A673 (cell line): ENCODE data around the gene GRIP1.

Experiments used
- EZH2 ChIP-seq: fragments of 200-600 bp; sonication (generic); IDR thresholded peaks from 2 replicates; pipeline ENCODE4 v1.6.1; 2017; ENCODE audit warnings: borderline replicate concordance, low read depth, mild to moderate bottlenecking, mixed read lengths, antibody characterized with exemption, low read length; ENCODE audit not compliant: poor library complexity, severe bottlenecking
- TF ChIP-seq, protein P1 (sequence below): fragments of 300-800, 200-600 bp; sonication (generic); conservative IDR thresholded peaks from 2 replicates; pipeline ENCODE4 v1.5.1; 2017; ENCODE audit warnings: low read depth, mild to moderate bottlenecking, antibody characterized with exemption, low read length, moderate library complexity, mixed read lengths

- TF ChIP-seq, protein P1, sequence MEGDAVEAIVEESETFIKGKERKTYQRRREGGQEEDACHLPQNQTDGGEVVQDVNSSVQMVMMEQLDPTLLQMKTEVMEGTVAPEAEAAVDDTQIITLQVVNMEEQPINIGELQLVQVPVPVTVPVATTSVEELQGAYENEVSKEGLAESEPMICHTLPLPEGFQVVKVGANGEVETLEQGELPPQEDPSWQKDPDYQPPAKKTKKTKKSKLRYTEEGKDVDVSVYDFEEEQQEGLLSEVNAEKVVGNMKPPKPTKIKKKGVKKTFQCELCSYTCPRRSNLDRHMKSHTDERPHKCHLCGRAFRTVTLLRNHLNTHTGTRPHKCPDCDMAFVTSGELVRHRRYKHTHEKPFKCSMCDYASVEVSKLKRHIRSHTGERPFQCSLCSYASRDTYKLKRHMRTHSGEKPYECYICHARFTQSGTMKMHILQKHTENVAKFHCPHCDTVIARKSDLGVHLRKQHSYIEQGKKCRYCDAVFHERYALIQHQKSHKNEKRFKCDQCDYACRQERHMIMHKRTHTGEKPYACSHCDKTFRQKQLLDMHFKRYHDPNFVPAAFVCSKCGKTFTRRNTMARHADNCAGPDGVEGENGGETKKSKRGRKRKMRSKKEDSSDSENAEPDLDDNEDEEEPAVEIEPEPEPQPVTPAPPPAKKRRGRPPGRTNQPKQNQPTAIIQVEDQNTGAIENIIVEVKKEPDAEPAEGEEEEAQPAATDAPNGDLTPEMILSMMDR, result no peak
- TF ChIP-seq EZH2, result no peak
These were observed 181.6 kb downstream of the GRIP1 start for GRCh38 chr12:66497008-66497897.
